T-helper 1 cell (primary cell): ENCODE results near the gene NKX3-2.
A peak's percentile ranks its signal among the peaks of the same experiment; 100 is the strongest.

Source experiments
- DNase-seq, 5 donors: peaks; one replicate each; pipeline ENCODE4 v3.0.0-alpha.2; 2012 to 2020

Gene NKX3-2

GRCh38 chr4:13544606-13545393 lies 492 bp upstream of the NKX3-2 start:
- DNase-seq: peak in 1 of 5 donors; percentile 48

DNA sequence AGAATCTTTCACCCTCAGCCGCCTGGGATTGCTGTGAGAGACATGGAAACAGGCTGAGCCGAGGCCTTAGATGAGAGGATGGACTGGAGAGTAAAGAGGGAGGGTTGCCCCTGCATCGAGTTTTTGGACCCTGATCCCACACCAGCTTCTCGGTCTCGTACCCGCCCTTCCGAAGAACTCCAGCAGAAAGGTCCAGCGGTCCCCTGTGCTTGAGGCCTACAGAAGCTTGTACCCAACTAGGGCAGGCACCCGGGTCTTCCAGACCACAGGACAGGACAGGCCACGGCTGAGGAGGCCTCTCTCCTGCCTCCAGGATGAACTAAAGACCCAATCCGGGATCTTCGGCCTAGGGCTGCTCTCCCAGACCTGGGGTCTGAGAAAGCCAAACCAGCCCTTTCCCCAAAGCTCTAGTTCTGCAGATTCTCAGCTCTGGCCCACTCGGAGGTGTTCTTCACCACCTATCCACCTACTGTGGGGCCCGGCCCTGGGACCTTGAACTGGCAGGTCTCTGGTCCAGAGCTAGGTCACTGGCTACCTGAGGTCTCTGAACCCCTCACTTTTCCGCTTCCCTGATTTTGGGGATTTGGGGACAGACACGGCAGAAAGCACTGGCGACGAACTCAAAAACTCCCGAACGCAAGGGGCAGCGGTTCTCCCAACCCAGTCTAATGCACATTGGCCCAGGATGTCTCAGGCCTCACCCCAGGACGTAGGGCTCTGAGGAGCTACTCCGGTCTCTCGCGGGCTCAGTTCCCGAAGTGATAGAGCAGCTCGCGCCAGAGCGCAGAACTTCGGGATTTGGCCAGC lies 1.1 kb downstream of the NKX3-2 start:
- no peak for DNase-seq

GRCh38 chr4:13542577-13543031 lies 1.7 kb downstream of the NKX3-2 start:
- no peak for DNase-seq

- DNase-seq: peak in 1 of 5 donors; percentile 30
Observed at GRCh38 chr4:13541720-13542576, 2.4 kb downstream of the NKX3-2 start.

GRCh38 chr4:13541176-13541604 lies 3.1 kb downstream of the NKX3-2 start:
- DNase-seq: no peak

- DNase-seq: no peak
Observed at GRCh38 chr4:13540446-13541175, 3.7 kb downstream of the NKX3-2 start.

- DNase-seq: no peak
Observed at GRCh38 chr4:13539619-13540445, 4.5 kb downstream of the NKX3-2 start.

DNA sequence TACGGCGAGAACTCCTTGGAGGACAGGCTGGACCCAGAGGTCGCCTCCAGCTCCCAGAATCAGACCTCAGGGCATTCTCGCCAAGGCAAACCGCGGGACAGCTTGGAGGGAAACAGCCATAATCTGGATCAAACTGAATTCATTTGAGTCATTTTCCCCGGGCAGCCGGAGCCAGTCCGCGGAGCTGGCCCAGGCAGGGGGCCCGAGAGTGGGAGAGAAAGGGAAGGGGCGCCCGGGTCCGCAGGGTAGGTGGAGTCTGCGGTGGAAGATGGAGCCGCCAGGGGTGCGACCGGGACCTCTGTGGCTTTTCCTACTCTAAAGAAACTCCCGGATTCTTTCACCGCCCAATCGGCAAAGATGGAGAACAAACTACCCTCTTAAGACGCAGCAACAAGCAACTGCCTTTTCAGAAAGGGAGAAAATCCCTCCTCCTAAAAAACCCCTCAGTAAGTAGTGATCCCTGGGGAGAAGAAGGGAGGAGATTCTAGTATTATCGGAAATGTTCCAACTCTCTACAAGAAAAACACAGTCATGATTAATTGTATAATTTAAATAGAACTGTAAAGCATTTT lies 5.2 kb downstream of the NKX3-2 start:
- DNase-seq: no peak

DNA sequence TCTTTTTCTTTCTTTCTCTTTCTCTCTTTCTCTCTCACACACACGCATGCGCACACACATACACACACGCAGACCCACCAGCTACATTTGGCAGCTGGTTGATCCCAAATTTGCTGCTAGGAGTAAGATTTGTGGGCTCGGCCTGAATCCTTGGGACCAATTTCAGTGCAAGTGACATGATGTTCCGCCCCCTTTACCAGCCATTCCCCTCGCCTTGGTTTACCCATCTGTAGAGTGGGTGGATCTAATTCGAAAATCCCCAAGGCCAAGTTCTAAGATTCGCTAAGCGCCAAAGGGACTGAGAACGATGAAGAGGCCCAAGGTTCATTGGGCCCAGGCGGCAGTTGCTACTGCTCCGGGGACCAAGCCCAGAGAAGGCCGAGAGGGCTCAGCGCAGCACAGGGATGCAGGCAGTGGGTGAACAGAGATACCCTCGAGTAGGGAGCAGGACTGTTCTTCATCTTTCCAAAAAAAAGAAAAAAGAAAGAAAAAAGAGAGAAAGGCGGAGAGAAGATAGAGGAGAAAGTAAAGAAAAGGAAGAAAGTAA lies 5.8 kb downstream of the NKX3-2 start:
- DNase-seq: no peak

DNA sequence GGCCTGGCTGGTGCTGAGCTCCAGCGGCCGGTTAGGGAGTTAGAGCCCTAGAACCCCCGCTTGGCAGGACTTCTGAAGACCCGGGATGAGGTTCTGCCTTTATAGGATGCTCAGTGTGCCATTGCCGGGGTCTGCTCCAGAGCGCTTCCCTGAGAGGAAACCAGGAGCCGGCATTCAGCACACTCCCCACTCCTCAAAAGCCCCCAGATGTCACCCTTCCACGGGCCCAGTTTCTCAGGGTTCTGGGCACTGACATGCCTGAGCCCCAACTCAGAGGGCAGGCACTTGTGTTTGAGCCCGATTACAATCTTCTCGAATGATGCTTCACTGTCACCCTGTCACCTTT lies 6.5 kb downstream of the NKX3-2 start:
- DNase-seq: no peak

GRCh38 chr4:13537011-13537831 lies 7.1 kb downstream of the NKX3-2 start:
- no peak for DNase-seq

- no peak for DNase-seq
Observed at GRCh38 chr4:13536607-13537006, 7.7 kb downstream of the NKX3-2 start.

- DNase-seq: no peak
Observed at GRCh38 chr4:13535708-13536361, 8.5 kb downstream of the NKX3-2 start.

GRCh38 chr4:13535118-13535517 lies 9.2 kb downstream of the NKX3-2 start:
- no peak for DNase-seq

- no peak for DNase-seq
Observed at GRCh38 chr4:13534344-13535063, 9.8 kb downstream of the NKX3-2 start.

- DNase-seq: no peak
Observed at GRCh38 chr4:13533670-13534343, 10.5 kb downstream of the NKX3-2 start.

- DNase-seq: no peak
Observed at GRCh38 chr4:13531625-13531998, 12.7 kb downstream of the NKX3-2 start.
